GM11168 (cell line): ENCODE results near the gene POC1B.

Source experiments
- in situ Hi-C: fragments of 300-500 bp; cut with MboI; formaldehyde crosslinking; loops from one replicate; pipeline ENCODE4 v1.12.0; 2022; ENCODE audit warnings: low sequenced_read_pairs; ENCODE audit not compliant: unreplicated experiment

Gene POC1B

GRCh38 chr12:89540586-89540985 is 14.7 kb upstream of the POC1B start:
- in situ Hi-C loops, result loop anchor here (10.0 to 25.0 kb wide), 2 partner anchors 564 to 722 kb away; no protein-coding TSS in a partner anchor

- in situ Hi-C loops, result loop anchor here (10.0 to 25.0 kb wide), 2 partner anchors 565 to 723 kb away; no protein-coding TSS in a partner anchor
Observed at GRCh38 chr12:89539426-89540223, 13.8 kb upstream of the POC1B start.

DNA sequence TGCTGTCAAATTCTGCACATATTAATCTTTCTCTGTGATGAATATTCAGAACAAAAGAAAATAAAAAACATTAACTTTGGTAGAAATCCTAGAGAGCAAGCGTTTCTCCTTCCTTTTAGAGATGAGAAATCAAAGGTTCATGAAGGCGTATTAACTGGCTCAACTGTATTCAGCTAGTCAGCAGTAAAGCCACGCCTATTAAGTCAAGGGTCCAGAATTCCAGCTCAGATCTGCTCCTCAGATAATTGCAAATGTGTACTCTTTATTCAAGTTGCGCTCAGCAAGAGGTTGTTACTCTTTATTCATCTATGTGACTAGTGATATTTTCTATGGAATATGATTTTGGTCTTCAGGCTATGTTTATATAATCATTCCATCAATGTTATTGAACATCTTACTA is 13.1 kb upstream of the POC1B start:
- in situ Hi-C loops, result loop anchor here (25.0 kb wide), 1 partner anchor 723 kb away; no protein-coding TSS in a partner anchor

DNA sequence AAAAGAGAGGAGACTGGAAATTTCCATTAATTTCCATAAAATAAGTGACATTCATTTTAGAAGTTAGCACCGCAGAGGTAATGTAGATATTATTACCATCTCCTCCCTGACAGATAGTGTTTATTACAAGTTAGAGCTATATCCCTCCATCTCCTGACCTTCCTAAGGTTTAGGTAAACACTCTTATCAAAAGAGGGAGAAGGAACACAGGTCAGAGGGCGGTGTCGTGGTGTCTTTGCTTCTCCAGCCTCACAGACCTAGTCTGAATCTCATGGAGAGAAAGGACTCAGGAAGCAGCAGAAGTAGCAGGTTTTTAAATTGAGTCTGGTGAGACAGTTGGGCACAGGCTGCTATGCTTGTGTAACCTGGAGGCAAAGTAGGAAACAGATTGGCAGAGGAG is 11.5 kb upstream of the POC1B start:
- in situ Hi-C loops, result loop anchor here (25.0 kb wide), 1 partner anchor 725 kb away; no protein-coding TSS in a partner anchor

DNA sequence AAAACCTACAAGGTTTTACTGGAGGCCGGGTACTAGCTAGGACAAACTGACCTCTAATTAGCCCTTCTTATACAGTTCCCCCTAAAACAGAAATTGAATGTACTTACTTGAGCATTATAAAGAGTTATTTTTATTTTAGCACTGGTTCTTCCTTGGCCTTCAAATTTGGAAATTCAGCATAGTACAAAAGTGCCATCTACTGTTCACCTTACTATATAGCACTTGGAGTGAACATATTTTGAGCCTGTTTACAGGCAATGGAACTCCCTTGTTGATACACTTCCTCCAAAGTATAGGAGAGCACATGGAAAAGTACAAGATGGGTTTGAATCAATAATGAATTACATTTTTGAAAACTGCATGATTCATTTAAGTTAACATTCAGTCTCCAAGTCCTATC is 3.9 kb upstream of the POC1B start:
- in situ Hi-C loops, result loop anchor here (5.0 to 25.0 kb wide), 4 partner anchors 52 to 733 kb away; no protein-coding TSS in a partner anchor

DNA sequence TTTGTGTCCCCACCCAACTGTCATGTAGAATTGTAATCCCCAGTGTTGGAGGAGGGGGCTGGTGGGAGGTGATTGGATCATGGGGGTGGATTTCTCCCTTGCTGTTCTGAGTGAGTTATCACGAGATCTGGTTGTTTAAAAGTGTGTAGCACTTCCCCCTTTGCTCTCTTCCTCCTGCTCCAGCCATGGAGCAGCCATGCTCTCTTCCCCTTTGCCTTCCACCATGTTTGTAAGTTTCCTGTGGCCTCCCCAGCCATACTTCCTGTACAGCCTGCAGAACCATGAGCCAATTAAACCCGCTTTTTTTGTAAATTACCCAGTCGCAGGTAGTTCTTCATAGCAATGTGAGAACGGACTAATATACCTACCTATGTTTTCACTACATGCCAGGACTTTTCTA is 2.6 kb upstream of the POC1B start:
- in situ Hi-C loops, result loop anchor here (5.0 to 25.0 kb wide), 3 partner anchors 51 to 734 kb away; no protein-coding TSS in a partner anchor

GRCh38 chr12:89525305-89525823 is 483 bp downstream of the POC1B start:
- in situ Hi-C loops, result loop anchor here (5.0 to 25.0 kb wide), 3 partner anchors 48 to 737 kb away; no protein-coding TSS in a partner anchor

- in situ Hi-C loops, result loop anchor here (5.0 to 25.0 kb wide), 3 partner anchors 47 to 738 kb away; no protein-coding TSS in a partner anchor
Observed at GRCh38 chr12:89524541-89525304, 1.1 kb downstream of the POC1B start, which contains the start of gene GALNT4. Gene GALNT4 (minus strand): TSS chr12:89524796. CDS start chr12:89524549, 247 bp downstream.

GRCh38 chr12:89523843-89524540 is 1.9 kb downstream of the POC1B start:
- in situ Hi-C loops, result loop anchor here (10.0 kb wide), 1 partner anchor 509 kb away; no protein-coding TSS in a partner anchor

GRCh38 chr12:89523393-89523792 is 2.5 kb downstream of the POC1B start:
- in situ Hi-C loops, result loop anchor here (10.0 kb wide), 1 partner anchor 509 kb away; no protein-coding TSS in a partner anchor

- in situ Hi-C loops, result loop anchor here (10.0 kb wide), 1 partner anchor 507 kb away; no protein-coding TSS in a partner anchor
Observed at GRCh38 chr12:89521364-89522223, 4.3 kb downstream of the POC1B start.

DNA sequence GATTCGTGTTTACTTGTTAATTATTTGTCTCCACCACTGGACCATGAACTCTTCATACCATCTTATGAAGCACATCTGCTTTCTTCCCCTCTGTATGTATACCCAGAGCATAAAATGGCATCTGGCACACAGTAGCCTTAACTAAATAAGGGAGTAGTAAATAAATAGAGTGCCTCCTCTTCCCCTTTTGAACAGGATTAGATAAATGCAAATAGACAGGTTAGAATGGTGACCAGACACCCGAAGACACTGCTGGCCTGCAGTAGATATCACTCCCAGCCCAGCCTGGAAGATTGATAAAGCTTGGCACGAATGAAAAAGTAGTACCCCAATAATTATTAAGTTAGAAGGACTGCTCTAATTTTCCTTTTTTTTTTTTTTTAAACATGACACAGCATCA is 8.1 kb downstream of the POC1B start:
- in situ Hi-C loops, result no loop called here

DNA sequence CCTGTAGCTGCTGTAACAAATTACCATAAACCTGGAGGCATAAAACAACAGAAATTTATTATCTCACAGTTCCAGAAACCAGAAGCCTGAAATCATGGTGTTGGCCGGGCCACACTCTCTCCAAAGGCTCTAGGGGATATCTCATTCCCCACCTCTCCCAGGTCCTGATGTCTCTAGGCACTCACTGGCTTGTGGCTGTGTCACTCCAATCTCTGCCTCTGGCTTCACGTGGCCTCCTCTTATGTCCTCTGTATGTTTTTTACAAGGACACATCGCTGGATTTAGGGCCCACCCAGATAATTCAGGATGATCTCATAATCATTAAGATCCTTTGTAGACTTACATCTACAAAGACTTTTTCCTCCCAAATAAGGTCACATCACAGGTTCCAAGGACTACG is 9.2 kb downstream of the POC1B start:
- in situ Hi-C loops, result no loop called here

DNA sequence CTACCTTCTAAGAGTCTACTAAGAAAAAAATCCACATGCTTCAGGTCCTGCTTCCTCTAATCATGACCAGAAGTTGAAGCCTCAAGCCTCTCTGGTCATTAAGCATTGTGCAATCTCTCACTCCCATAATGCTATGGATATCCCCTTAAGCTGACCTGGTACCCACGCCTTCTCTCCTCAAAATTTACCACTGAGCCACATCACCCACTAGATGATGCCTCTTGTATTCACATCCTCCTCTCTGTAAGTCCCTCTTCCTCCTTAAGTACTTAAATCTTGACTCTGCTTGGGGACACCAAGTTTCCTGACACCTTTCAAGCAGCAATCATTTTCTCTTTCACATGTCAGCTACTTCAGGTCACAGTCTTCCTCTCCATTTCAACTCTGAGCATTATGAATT is 11.1 kb downstream of the POC1B start:
- in situ Hi-C loops, result no loop called here

DNA sequence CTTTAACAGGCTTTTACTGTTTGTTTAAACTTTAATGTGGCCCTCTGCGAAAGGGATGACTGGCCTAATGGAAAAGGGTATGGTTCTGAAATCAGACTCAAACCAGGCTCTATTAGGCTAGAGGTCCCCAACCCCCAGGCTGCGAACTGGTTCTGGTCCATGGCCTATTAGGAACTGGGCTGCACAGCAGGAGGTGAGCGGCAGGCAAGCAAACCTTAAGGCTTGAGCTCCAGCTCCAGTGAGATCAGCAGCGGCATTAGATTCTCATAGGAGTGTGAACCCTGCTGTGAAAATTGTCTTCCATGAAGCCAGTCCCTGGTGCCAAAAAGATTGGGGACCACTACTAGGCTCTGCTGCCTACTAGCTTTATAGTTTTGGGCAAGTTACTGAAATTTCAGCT is 12.3 kb downstream of the POC1B start:
- in situ Hi-C loops, result no loop called here

GRCh38 chr12:89507015-89507824 is 18.6 kb downstream of the POC1B start:
- in situ Hi-C loops, result no loop called here

- in situ Hi-C loops, result no loop called here
Observed at GRCh38 chr12:89506050-89506449, 19.8 kb downstream of the POC1B start.
